Activated naive CD8-positive, alpha-beta T cell treated with anti-CD3 and anti-CD28 coated beads for 36 hours (primary cell): ENCODE results near the gene SCAMP3. TPM values are rescaled to one million over a fixed set of nuclear protein-coding genes. Genes with fewer than 3 reads are reported as not detected.
"Not testable (repeated sequence)": the region's sequence is repeated elsewhere in the genome, so short reads cannot be mapped to it uniquely, and the experiment has no call there.

Experiments
- DNase-seq: peaks from one replicate; pipeline ENCODE4 v3.0.0; 2021
- H3K27ac Mint-ChIP-seq: one replicate; pipeline ENCODE4 v1.8.0; 2022; ENCODE audit warnings: mild to moderate bottlenecking, moderate library complexity, mixed read lengths
- H3K27me3 Mint-ChIP-seq: one replicate; pipeline ENCODE4 v1.8.0; 2022; ENCODE audit warnings: mild to moderate bottlenecking, mixed read lengths
- H3K36me3 Mint-ChIP-seq: one replicate; pipeline ENCODE4 v1.8.0; 2021; ENCODE audit warnings: mild to moderate bottlenecking, mixed read lengths
- H3K4me1 Mint-ChIP-seq: one replicate; pipeline ENCODE4 v1.8.0; 2021; ENCODE audit warnings: mixed read lengths
- H3K4me3 Mint-ChIP-seq: one replicate; pipeline ENCODE4 v1.8.0; 2022; ENCODE audit warnings: mild to moderate bottlenecking, moderate library complexity, mixed read lengths
- H3K9me3 Mint-ChIP-seq: one replicate; pipeline ENCODE4 v1.8.0; 2022; ENCODE audit warnings: mixed read lengths
- total RNA-seq, 2 experiments: library from RNA; stranded (reverse); gene quantifications; one replicate each; pipeline ENCODE4 v1.2.3, GENCODE V29; 2021

SCAMP3 gene
- total RNA-seq, 2 experiments from 2014 or later = 108 to 117 TPM

- not testable (repeated sequence) for H3K9me3 Mint-ChIP-seq, H3K27me3 Mint-ChIP-seq, H3K27ac Mint-ChIP-seq, H3K36me3 Mint-ChIP-seq, H3K4me3 Mint-ChIP-seq, DNase-seq
- H3K4me1 Mint-ChIP-seq = peaks cover 25% of the 10 kb centered on the region
These were observed 50.6 kb downstream of the SCAMP3 start for GRCh38 chr1:155211381-155212050.

- Mint-ChIP-seq H3K36me3 (no peaks in the 10 kb centered on the region), H3K4me1 (peaks cover 25% of the 10 kb centered on the region), H3K27me3 (no peaks in the 10 kb centered on the region), H3K4me3 (peak overlapping the region; percentile 93), H3K27ac (peak overlapping the region; percentile 34), H3K9me3 (no peaks in the 10 kb centered on the region)
- no peak for DNase-seq
These were observed 51.7 kb downstream of the SCAMP3 start for GRCh38 chr1:155210314-155211104.

DNA sequence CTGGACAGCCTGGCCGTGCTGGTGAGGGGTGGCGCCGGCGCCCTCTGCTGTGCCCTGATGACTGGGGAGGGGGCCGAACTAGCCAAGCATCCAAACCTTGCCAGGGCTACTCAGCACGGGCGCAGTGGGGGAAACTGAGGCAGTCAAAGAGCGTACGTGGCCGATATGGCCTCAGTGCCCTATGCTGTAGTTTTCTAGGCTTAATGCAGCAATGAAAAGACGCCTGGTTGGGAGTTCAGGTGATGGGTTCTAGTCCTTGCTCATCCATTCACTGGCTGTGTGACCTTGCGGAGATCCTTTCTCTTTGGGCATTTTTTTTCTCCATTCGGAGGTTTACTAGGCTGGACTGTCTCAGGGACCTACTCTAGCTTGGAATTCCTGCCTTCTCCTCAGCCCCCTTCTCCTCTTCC lies 52.8 kb downstream of the SCAMP3 start:
- H3K4me1 Mint-ChIP-seq = peaks cover 25% of the 10 kb centered on the region
- no peaks in the 10 kb centered on the region for H3K9me3 Mint-ChIP-seq
- no peaks in the 10 kb centered on the region for H3K36me3 Mint-ChIP-seq
- peak overlapping the region; percentile 93 for H3K4me3 Mint-ChIP-seq
- H3K27ac Mint-ChIP-seq = peak overlapping the region; percentile 83
- DNase-seq = no peak
- H3K27me3 Mint-ChIP-seq = no peaks in the 10 kb centered on the region

GRCh38 chr1:155208541-155209311 lies 53.4 kb downstream of the SCAMP3 start, which contains the start of gene MTX1:
MTX1 (plus strand) TSS chr1:155208695; CDS start chr1:155208805, 110 bp downstream.
- peak within 1 kb of the TSS; percentile 93 for H3K4me3 Mint-ChIP-seq

GRCh38 chr1:155207806-155208540 lies 54.2 kb downstream of the SCAMP3 start, which contains the start of gene THBS3:
THBS3 (minus strand) TSS chr1:155207897; CDS start chr1:155207876, 21 bp downstream.
- Mint-ChIP-seq H3K36me3 (no peaks in the 10 kb centered on the region), H3K9me3 (no peaks in the 10 kb centered on the region), H3K4me3 (peak within 1 kb of the TSS; percentile 93), H3K4me1 (peaks cover 25% of the 10 kb centered on the region), H3K27ac (peak within 1 kb of the TSS; percentile 83), H3K27me3 (no peaks in the 10 kb centered on the region)
- DNase-seq = no peak

More at GRCh38 chr1:155208541-155209311, 53.4 kb downstream of the SCAMP3 start, which contains the start of gene MTX1:
- Mint-ChIP-seq H3K36me3 (no peaks in the 10 kb centered on the region), H3K27ac (peak within 1 kb of the TSS; percentile 83), H3K4me1 (peaks cover 25% of the 10 kb centered on the region), H3K27me3 (no peaks in the 10 kb centered on the region), H3K9me3 (no peaks in the 10 kb centered on the region)
- peak; percentile 92 for DNase-seq

- DNase-seq = peak; percentile 87
- Mint-ChIP-seq H3K36me3 (no peaks in the 10 kb centered on the region), H3K27me3 (no peaks in the 10 kb centered on the region), H3K27ac (peak overlapping the region; percentile 67), H3K4me3 (peak overlapping the region; percentile 56), H3K4me1 (peaks cover 25% of the 10 kb centered on the region), H3K9me3 (no peaks in the 10 kb centered on the region)
These were observed 55.0 kb downstream of the SCAMP3 start for GRCh38 chr1:155206891-155207805.

Other genes with a start within 250 kb of the SCAMP3 start
- under 1 TPM; 0.20 to 0.31 TPM for gene DCST2, start 228.6 kb downstream of the SCAMP3 start, total RNA-seq
- not detected for gene DCST1, start 228.5 kb downstream of the SCAMP3 start, total RNA-seq
- gene ADAM15, start 211.0 kb downstream of the SCAMP3 start, total RNA-seq = 10 to 100 TPM; 31.6 to 32.5 TPM
- gene EFNA4, start 198.6 kb downstream of the SCAMP3 start, total RNA-seq = 1 to 10 TPM; 2.1 to 2.5 TPM
- 1 to 10 TPM; 4.5 to 4.6 TPM for gene EFNA3, start 183.5 kb downstream of the SCAMP3 start, total RNA-seq
- under 1 TPM; 0.49 to 0.74 TPM for gene EFNA1, start 134.5 kb downstream of the SCAMP3 start, total RNA-seq
- 10 to 100 TPM; 50.6 to 51.3 TPM for gene SLC50A1, start 126.5 kb downstream of the SCAMP3 start, total RNA-seq
- 10 to 100 TPM; 26.8 to 29.2 TPM for gene DPM3, start 121.8 kb downstream of the SCAMP3 start, total RNA-seq
- 100 to 1,000 TPM; 135 to 145 TPM for gene KRTCAP2, start 89.1 kb downstream of the SCAMP3 start, total RNA-seq
- gene TRIM46, start 88.5 kb downstream of the SCAMP3 start, total RNA-seq = 1 to 10 TPM; 4.6 to 4.9 TPM
- 1 to 10 TPM; 7.4 to 9.3 TPM for gene THBS3, start 54.5 kb downstream of the SCAMP3 start, total RNA-seq
- gene MTX1, start 53.7 kb downstream of the SCAMP3 start, total RNA-seq = 10 to 100 TPM; 68.0 to 72.5 TPM
- gene ENTREP3, start 6.9 kb downstream of the SCAMP3 start, total RNA-seq = 10 to 100 TPM; 46.6 to 49.7 TPM
- 10 to 100 TPM; 61.4 to 65.9 TPM for gene CLK2, start 11.1 kb upstream of the SCAMP3 start, total RNA-seq
- 1 to 10 TPM; 1.5 to 1.6 TPM for gene HCN3, start 15.1 kb upstream of the SCAMP3 start, total RNA-seq
- not detected for gene PKLR, start 39.1 kb upstream of the SCAMP3 start, total RNA-seq
- gene FDPS, start 46.5 kb upstream of the SCAMP3 start, total RNA-seq = 100 to 1,000 TPM; 256 to 264 TPM
- gene RUSC1, start 58.5 kb upstream of the SCAMP3 start, total RNA-seq = 10 to 100 TPM; 23.7 to 24.2 TPM